ENCODE data around the gene GRIA4.

- TF ChIP-seq CTCF (IDR thresholded peaks at IDR 0.05; ENCODE audit: low read depth, low read length, poor library complexity, severe bottlenecking) (no peak), EZH2phosphoT487 (IDR thresholded peaks at IDR 0.05; ENCODE audit: borderline replicate concordance, low read length) (no peak)
Observed at GRCh38 chr11:105858841-105859240, 249.0 kb downstream of the GRIA4 start.
